ENCODE results near the gene ITGA4.
"Not testable (repeated sequence)": the region's sequence is repeated elsewhere in the genome, so short reads cannot be mapped to it uniquely, and the experiment has no call there.

The ITGA4 gene

DNA sequence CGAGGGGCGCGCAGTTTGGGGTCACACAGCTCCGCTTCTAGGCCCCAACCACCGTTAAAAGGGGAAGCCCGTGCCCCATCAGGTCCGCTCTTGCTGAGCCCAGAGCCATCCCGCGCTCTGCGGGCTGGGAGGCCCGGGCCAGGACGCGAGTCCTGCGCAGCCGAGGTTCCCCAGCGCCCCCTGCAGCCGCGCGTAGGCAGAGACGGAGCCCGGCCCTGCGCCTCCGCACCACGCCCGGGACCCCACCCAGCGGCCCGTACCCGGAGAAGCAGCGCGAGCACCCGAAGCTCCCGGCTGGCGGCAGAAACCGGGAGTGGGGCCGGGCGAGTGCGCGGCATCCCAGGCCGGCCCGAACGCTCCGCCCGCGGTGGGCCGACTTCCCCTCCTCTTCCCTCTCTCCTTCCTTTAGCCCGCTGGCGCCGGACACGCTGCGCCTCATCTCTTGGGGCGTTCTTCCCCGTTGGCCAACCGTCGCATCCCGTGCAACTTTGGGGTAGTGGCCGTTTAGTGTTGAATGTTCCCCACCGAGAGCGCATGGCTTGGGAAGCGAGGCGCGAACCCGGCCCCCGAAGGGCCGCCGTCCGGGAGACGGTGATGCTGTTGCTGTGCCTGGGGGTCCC, at the start of gene ITGA4:
ITGA4 (plus strand) TSS at position 266 of the 620 bp plus-strand sequence; CDS start at position 535, 269 bp downstream.
- DNase-seq: peak; percentile 71

DNA sequence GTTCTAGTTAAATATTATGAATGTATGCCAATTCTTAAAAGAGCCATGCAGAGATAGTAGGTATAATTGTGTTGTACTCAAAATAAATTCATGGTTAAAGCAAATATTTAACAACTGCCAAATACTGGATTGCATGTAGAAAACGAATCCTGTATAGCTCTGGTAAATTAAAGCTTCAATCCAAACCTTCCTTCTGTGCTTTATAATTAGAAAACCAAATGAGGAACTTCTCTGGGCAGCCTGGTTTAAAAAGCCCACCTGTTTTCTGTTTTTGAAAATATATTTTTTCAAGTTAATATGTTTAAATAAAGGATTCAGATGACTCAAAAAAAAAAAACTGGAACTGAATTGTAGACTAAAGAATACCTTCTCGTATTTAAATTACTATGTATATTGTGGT, 48.3 kb upstream of the ITGA4 start:
- DNase-seq: no peak

DNA sequence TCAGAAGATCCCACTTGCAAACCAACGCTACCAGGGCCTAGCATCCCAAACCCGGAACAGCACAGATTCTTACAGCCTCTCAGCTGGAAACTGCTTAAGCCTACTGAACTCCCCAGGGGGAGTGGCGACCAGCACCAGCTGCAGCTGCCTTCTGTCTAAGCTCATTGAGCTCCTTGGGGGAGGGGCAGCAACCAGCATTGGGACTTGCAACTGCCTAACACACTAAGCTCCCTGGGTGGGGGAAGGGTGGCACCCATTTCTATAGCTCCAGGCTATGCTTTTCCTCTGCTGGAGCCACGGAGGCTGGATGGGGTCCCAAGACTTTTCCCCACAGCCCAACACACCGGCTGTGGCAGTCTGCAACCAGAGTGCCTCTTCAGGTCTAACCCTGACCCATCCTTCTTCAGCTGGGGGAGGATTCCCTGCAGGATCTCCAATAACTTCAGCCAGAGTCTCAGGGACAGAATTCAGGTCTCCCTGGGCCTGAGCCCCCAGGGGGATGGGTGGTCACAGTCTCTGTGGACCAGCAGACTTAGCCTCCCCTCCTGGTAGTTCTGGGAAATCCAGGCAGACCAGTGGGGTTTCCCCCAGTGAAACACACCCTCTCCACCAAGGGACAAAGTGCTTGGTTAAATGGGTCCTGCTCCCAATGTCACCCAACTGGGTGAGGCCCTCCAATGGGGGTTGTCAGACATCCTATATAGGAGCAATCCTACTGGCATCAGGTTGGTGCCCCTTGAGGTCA, 45.9 kb upstream of the ITGA4 start:
- peak; percentile 98 for DNase-seq

DNA sequence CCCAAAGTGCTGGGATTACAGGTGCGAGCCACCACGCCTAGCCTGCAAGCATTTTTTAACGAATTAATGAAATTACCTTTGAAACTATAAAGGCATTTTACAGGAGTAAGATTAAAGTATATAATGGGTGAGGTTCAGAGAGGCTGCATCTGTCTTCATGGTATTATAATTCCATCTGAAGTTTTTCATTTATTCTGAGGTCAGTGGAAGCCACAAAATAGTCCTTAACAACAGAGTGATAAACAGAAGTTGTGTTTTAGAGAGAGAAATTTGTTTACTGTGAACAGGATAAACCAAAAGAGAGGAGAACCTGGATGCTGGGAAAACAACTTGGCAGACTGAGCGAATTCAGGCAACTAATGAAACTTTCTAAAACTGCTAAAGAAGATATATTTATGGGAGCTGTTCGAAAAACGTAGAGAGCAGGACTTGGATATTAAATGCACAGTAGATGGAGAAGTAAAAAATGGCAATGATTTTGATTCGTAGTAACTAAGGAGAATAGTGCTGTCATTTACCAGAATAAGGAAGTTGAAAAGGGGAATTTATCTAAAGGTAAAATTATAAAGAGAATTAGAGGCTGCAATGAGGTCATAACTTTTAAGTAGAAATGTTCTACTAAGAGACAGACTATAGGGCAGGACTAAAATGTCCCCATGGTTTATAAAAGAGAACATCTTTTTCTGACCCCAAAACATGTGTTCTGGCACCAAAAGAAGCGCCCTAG, 37.9 kb upstream of the ITGA4 start:
- no peak for DNase-seq

DNA sequence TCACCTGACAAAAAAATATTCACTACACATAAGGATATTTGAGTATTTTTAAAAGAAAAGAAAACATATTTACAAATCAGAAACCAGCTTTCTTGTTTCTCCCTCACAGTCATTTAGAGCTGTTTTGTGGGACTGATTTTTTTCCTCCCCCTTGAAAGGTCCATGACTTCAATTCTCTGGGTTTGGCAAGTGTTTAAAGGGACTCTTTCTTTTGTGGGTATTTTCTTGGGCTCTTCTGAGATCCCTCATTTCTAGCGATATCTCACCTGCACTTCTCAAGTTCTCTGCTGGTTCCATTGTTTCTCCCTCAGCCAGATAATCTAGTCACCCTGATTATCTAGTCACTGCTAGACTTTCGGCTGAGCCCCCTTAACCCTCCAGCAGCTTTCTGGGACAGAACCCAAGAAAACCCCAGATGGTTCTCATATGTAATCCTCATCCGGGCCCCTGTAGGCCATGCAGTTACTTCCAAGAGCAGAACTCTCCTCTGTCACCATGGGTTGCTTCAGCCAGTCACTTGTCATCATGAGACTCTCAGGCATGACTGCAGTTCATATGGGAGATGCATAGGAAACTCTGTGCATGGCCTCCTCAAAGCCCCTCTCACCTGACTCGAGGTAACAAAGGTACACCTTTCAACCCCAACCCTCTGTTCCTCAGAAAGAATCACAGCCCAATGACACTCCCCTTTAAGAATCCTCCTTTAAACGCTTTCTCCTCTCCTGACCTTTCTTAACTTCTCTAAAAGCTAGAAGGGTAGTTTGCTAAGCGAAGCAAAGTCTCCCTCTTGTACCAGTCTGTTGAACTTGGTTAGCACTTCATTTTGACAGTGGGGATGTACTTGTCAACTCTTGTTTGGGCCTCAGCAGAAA, 36.7 kb upstream of the ITGA4 start:
- DNase-seq: no peak

GRCh38 chr2:181421131-181421458, 36.1 kb upstream of the ITGA4 start:
- no peak for DNase-seq

GRCh38 chr2:181421464-181421863, 35.7 kb upstream of the ITGA4 start:
- DNase-seq: no peak

- DNase-seq: peak; percentile 22
These were observed 30.5 kb upstream of the ITGA4 start for GRCh38 chr2:181426672-181427071.

DNA sequence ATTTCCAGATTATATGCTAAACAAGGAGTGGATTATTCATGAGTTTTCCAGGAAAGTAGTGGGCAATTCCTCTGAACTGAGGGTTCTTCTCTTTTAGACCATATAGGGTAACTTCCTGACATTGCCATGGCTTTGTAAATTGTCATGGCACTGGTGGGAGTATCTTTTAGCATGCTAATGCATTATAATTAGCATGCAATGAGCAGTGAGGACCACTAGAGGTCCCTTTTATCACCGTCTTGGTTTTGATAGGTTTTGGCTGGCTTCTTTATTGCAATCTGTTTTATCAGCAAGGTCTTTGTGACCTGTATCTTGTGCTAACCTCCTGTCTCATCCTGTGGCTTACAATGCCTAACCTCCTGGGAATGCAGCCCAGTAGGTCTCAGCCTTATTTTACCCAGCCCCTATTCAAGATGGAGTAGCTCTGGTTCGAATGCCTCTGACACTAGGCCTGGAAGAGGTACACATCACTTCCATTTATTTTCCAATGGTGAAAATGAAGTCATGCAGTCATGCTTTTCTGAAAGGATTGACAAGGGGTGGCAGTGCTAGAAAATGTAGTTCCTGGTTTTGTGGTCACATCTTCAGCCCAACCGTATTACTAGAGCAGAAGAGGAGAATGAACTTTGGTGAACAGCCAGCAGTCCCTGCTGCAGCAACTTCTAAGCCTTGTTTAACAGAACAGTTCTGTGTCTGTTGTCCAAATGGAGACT, 26.6 kb upstream of the ITGA4 start:
- no peak for DNase-seq

DNA sequence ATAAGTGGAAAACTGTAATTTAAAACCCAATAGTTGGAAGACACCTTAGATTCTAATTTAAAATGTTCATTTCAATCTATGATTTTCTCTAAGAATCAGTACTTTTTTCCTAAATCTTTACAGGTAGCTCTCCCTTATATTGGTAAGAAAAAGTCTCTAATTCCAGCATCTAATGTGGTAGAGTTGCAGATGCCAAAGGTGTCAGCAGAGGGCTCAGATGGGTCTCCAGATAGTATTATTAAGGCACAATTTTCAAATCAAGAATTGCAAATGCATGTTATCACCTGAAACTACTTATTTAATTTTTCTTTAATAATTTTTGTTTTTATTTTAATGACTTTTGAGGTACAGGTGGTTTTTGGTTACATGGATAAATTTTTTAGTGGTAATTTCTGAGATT, 25.5 kb upstream of the ITGA4 start:
- no peak for DNase-seq

GRCh38 chr2:181438261-181438660, 18.9 kb upstream of the ITGA4 start:
- no peak for DNase-seq

GRCh38 chr2:181440344-181440743, 16.8 kb upstream of the ITGA4 start:
- DNase-seq: no peak

DNA sequence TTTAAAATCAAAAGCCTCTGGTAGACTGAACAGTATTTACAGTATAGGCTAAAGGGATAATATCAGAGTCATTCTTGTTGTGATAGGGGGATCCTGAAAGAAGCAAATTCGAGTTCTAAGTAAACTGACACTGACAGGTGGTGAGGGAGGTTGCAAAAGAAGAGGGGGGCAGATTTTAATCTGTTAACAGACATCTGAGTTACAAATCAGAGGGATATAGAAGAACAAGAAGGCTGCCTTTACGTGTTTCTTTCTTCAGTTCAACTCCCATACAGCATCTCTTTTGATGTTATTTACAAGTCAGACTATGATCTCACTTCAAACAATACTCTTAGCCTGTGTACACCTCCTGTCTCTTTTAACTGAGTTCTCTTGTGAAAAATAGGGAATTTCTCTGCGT, 16.3 kb upstream of the ITGA4 start:
- no peak for DNase-seq

GRCh38 chr2:181441670-181442069, 15.5 kb upstream of the ITGA4 start:
- DNase-seq: no peak

- DNase-seq: no peak
These were observed 12.5 kb upstream of the ITGA4 start for GRCh38 chr2:181444654-181445053.

GRCh38 chr2:181446985-181447384, 10.2 kb upstream of the ITGA4 start:
- no peak for DNase-seq

GRCh38 chr2:181449278-181449677, 7.9 kb upstream of the ITGA4 start:
- DNase-seq: not testable (repeated sequence)

DNA sequence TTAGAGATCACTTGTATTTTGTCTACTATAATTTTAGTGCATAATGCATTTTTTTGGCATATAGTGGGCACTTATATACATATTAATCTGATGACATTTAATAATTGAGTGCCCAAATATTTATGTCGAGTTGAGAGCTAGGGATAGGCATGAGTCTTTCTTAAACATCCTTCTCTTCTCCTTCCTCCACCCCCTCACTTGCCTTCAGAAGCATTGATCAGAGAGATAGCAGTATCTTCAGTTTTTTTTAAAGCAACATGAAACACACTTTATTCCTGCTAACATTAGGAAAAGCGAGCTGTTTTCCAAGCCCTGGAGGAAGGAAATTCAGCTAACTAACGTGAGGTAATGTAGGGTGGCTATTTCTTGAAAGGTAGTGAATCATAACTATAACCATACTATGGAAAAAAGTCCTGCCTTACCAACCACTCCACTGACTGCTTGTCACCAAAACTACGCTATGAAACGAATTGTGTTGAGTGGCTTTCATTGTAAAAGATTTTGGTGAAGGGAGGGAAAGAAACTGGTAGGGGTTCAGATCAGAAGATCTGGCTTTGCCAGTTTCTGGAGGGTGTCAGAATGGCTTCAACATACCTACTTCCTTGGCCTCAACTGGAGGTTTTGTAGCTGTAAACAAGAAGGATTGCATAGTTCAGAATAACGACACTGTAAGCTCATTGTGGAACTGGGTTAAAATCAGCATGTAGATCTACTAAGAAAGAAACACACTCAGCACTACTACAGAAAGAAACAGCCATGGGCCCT, 2.3 kb upstream of the ITGA4 start:
- no peak for DNase-seq

GRCh38 chr2:181456660-181457120, 496 bp upstream of the ITGA4 start:
- DNase-seq: no peak

GRCh38 chr2:181457741-181458425, 697 bp downstream of the ITGA4 start:
- DNase-seq: no peak

GRCh38 chr2:181458871-181459270, 1.7 kb downstream of the ITGA4 start:
- no peak for DNase-seq

Data from NCI-H510A (cell line).